Esophagus squamous epithelium (tissue), 4 donors: ENCODE measurements around the gene NAALAD2.
A peak's percentile ranks its signal among the peaks of the same experiment; 100 is the strongest.

Experiments
- CTCF ChIP-seq, 6 experiments: fragments of 450-650 bp in 4 of 6; fragments of 200-600 bp in 2 of 6; sonication (generic) in 2 of 6; IDR thresholded peaks; one replicate each; pipeline ENCODE4 v1.5.1; 2016 to 2019; ENCODE audit warnings: antibody characterized with exemption in 6 of 6, mild to moderate bottlenecking in 4 of 6, moderate library complexity in 4 of 6
- POLR2A ChIP-seq, 4 donors: fragments of 450-650 bp; IDR thresholded peaks; one replicate each; pipeline ENCODE4 v1.6.1; 2017; ENCODE audit warnings: antibody characterized with exemption in 4 of 4, mild to moderate bottlenecking in 4 of 4, moderate library complexity in 3 of 4

- peak in 1 of 6 experiments; percentile 10 for TF ChIP-seq CTCF (IDR thresholded peaks at IDR 0.05)
- no peak for TF ChIP-seq POLR2A (IDR thresholded peaks at IDR 0.05)
Observed at GRCh38 chr11:90148900-90149299, 14.4 kb downstream of the NAALAD2 start.
